GM18868 (cell line): ENCODE measurements around the gene BORCS5.

Source experiments
- ATAC-seq: cut with Tn5 transposase; IDR thresholded peaks from one replicate; pipeline ENCODE4 v1.9.1; 2021; ENCODE audit warnings: mild to moderate bottlenecking, moderate library complexity; ENCODE audit not compliant: unreplicated experiment

The BORCS5 gene

DNA sequence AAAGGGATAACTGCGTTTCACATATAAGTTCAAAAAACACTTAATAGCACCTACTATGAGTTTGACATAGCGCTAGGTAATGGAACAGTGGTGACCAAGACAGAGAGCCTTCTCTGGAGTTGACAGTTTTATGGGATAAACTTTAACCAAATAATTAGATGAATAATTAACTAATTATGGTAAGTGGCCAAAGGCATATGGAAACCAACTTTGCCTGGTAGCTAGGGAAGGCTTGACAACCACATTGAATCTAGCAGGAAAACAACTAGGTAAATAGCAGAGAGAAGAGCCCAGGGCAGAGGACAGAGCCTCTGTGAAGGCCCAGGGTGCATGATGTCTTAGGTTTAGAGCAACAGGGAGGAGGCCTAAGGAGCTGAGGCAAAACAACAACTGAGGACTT, 153.7 kb downstream of the BORCS5 start:
- ATAC-seq, result no peak

DNA sequence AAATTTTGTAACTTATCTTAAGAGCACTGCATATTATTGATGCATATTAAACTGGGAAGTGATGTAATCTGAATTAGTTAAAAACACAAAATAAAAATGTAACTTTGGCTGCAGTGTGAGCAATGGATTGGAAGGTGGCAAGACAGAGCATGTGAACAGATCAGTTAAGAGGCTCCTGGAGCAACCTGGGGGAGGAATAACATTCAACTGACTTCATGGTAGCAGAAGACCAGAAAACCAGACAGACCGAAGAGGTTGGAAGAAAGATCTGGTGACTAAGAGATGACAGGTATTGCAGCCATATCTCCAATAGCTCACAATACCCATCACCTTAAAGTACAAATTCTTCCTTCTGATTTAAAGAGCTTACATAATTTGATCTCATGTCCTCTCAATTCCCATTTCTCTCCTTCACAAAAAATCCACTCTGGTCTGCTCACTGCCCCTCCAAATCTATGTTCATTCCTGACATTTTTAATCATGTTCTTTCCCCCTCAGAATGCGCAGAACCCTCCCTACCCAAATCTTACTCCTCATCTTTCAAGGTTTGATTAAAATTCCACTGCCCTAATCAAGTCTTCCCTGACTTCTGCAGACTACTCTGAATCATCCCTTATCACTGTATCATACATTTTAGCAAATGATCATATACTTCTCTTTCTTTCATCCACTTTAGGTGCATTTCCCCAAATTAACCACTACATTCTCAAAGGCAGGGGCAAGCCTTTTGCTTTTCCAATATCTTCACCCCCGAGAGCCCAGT, 154.3 kb downstream of the BORCS5 start:
- no peak for ATAC-seq

- ATAC-seq, result peak; percentile 71
Observed at GRCh38 chr12:12511895-12512711, 155.2 kb downstream of the BORCS5 start.

- ATAC-seq, result no peak
Observed at GRCh38 chr12:12513416-12514006, 156.6 kb downstream of the BORCS5 start.

DNA sequence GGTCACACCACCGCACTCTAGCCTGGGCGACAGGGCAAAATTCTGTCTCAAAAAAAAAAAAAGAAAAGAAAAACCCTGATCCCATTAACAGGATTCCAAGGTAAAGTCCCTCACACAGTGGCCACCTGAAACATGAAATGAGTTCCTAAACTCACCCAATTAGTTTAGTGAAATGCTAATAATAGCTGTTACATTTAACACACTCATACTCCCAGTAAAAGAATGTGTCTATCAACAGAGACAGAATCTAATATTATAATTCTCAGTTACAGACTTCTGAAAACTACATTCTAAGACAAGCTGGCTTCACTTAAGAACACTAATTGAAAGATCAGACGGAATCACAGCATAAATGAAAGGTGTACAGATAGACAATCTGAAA, 161.6 kb downstream of the BORCS5 start:
- no peak for ATAC-seq

DNA sequence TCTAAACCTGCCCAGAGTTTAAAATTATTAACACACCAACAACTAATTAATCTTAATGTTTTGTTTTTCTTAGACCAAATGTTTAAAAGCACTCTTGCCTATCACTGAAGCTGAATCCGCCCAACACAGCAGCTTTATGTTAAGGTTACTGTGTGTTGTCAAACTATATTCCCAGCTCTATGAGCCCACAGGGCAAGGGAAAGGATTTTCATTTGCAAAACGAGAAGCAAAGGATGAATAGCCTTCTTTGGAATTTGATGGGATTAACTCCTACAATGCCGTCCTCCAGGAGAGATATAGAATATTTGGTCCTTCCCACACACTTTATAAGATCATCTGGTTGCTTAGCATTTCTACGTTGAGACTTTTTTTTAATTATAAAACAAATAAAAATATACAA, 162.0 kb downstream of the BORCS5 start:
- no peak for ATAC-seq
